Esophagus muscularis mucosa (tissue), 4 donors: ENCODE results near the gene ARHGEF7. TPM values are rescaled to one million over a fixed set of nuclear protein-coding genes. Genes with fewer than 3 reads are reported as not detected.
A peak's percentile ranks its signal among the peaks of the same experiment; 100 is the strongest.

Experiments
- DNase-seq: peaks from one replicate; pipeline ENCODE4 v3.0.0-alpha.2; 2017; ENCODE audit errors: extremely low spot score
- H3K27ac ChIP-seq, 4 donors: fragments of 200-600 bp; sonication (generic); replicated peaks in 1 of 4; 1 replicate in 3 of 4; 2 replicates in 1 of 4; pipeline ENCODE4 v1.5.1; 2016 to 2019; ENCODE audit warnings: mild to moderate bottlenecking in 1 of 4
- H3K27me3 ChIP-seq, 4 donors: fragments of 200-600 bp; sonication (generic); one replicate each; pipeline versions ENCODE4 v1.5.1 to v1.6.0; 2016 to 2019
- H3K36me3 ChIP-seq, 4 donors: fragments of 200-600 bp; sonication (generic); one replicate each; pipeline ENCODE4 v1.5.1; 2016 to 2019
- H3K4me1 ChIP-seq, 4 donors: fragments of 200-600 bp; sonication (generic); one replicate each; pipeline ENCODE4 v1.5.1; 2016 to 2019
- H3K4me3 ChIP-seq, 4 donors: fragments of 200-600 bp; sonication (generic); 1 replicate in 2 of 4; 2 replicates in 2 of 4; pipeline ENCODE4 v1.5.1; 2016 to 2019; ENCODE audit warnings: mild to moderate bottlenecking in 4 of 4, moderate library complexity in 1 of 4
- H3K9me3 ChIP-seq, 4 donors: fragments of 200-600 bp; sonication (generic); 1 replicate in 3 of 4; 2 replicates in 1 of 4; pipeline ENCODE4 v1.5.1; 2016 to 2019
- EP300 ChIP-seq: sonication (generic); formaldehyde crosslinking; IDR thresholded peaks from one replicate; pipeline ENCODE4 v1.6.1; 2017; ENCODE audit warnings: antibody characterized with exemption
- POLR2A ChIP-seq: fragments of 450-650 bp; IDR thresholded peaks from one replicate; pipeline ENCODE4 v1.6.1; 2017; ENCODE audit warnings: antibody characterized with exemption, moderate library complexity, mild to moderate bottlenecking, low read depth
- POLR2AphosphoS5 ChIP-seq, 2 donors: sonication (generic); formaldehyde crosslinking; IDR thresholded peaks; one replicate each; pipeline ENCODE4 v1.6.1; 2017; ENCODE audit warnings: antibody characterized with exemption in 2 of 2
- WGBS: methylation state at CpG from one replicate; pipeline ENCODE4 v1.1.5; 2018; 5-methylcytosine and 5-hydroxymethylcytosine counted together
- intact Hi-C: fragments of 100-400 bp; cut with DNase I; formaldehyde crosslinking; loops from one replicate; pipeline ENCODE4 v1.15.1; 2023
- total RNA-seq, 4 donors: library from RNA; depleted of rRNA; stranded (reverse); fragments of >200 nt; gene quantifications; one replicate each; pipeline versions ENCODE4 v1.1.0 to v1.2.1, GENCODE V29; 2016
- TF ChIP-seq, protein P1 (sequence below), 3 experiments: fragments of 200-600 bp in 2 of 3; fragments of 450-650 bp in 1 of 3; sonication (generic) in 2 of 3; IDR thresholded peaks; one replicate each; pipeline ENCODE4 v1.5.1; 2017 to 2019; ENCODE audit warnings: antibody characterized with exemption in 3 of 3, mild to moderate bottlenecking in 2 of 3, moderate library complexity in 1 of 3

Gene ARHGEF7
- total RNA-seq, 4 donors from 2014 or later, result 36.0 to 53.6 (median 45.1) TPM

- H3K27me3 ChIP-seq, result no peaks in the 10 kb centered on the region
- intact Hi-C loops, result no loop called here
- no peaks in the 10 kb centered on the region for H3K4me1 ChIP-seq
- no peak overlapping the region for H3K27ac ChIP-seq
- no peak overlapping the region for H3K4me3 ChIP-seq
- H3K36me3 ChIP-seq, result peaks cover 0 to 46% (median 38%) of the 10 kb centered on the region in 4 donors
- over 99% methylated on average over 14 of the region's 17 CpGs for WGBS
- TF ChIP-seq POLR2AphosphoS5 (IDR thresholded peaks at IDR 0.05), result no peak
- no peak for TF ChIP-seq EP300
- TF ChIP-seq POLR2A, result no peak
- TF ChIP-seq, protein P1, sequence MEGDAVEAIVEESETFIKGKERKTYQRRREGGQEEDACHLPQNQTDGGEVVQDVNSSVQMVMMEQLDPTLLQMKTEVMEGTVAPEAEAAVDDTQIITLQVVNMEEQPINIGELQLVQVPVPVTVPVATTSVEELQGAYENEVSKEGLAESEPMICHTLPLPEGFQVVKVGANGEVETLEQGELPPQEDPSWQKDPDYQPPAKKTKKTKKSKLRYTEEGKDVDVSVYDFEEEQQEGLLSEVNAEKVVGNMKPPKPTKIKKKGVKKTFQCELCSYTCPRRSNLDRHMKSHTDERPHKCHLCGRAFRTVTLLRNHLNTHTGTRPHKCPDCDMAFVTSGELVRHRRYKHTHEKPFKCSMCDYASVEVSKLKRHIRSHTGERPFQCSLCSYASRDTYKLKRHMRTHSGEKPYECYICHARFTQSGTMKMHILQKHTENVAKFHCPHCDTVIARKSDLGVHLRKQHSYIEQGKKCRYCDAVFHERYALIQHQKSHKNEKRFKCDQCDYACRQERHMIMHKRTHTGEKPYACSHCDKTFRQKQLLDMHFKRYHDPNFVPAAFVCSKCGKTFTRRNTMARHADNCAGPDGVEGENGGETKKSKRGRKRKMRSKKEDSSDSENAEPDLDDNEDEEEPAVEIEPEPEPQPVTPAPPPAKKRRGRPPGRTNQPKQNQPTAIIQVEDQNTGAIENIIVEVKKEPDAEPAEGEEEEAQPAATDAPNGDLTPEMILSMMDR (IDR thresholded peaks at IDR 0.05), result no peak
- DNase-seq, result no peak
- peaks cover 0 to 9% (median 2%) of the 10 kb centered on the region in 4 donors for H3K9me3 ChIP-seq
Observed at GRCh38 chr13:111312944-111313590, 198.0 kb downstream of the ARHGEF7 start.

GRCh38 chr13:111313911-111314425 lies 198.9 kb downstream of the ARHGEF7 start:
- peaks cover 0 to 37% (median 30%) of the 10 kb centered on the region in 4 donors for H3K36me3 ChIP-seq
- H3K9me3 ChIP-seq, result peaks cover 0 to 9% (median 2%) of the 10 kb centered on the region in 4 donors
- TF ChIP-seq, protein P1 (IDR thresholded peaks at IDR 0.05), result no peak
- TF ChIP-seq POLR2AphosphoS5 (IDR thresholded peaks at IDR 0.05) (no peak), EP300 (no peak)
- intact Hi-C loops, result no loop called here
- 88% methylated on average over 14 of the region's 14 CpGs for WGBS
- H3K27me3 ChIP-seq, result no peaks in the 10 kb centered on the region
- no peak for DNase-seq
- H3K4me3 ChIP-seq, result no peak overlapping the region
- H3K4me1 ChIP-seq, result no peaks in the 10 kb centered on the region
- H3K27ac ChIP-seq, result no peak overlapping the region

- Histone ChIP-seq H3K4me3 (no peak overlapping the region), H3K9me3 (peaks cover 0 to 9% (median 2%) of the 10 kb centered on the region in 4 donors), H3K4me1 (no peaks in the 10 kb centered on the region), H3K27ac (no peak overlapping the region), H3K36me3 (peaks cover 0 to 35% (median 28%) of the 10 kb centered on the region in 4 donors), H3K27me3 (no peaks in the 10 kb centered on the region)
- intact Hi-C loops, result no loop called here
- no peak for DNase-seq
- WGBS, result 77% methylated on average over 6 of the region's 6 CpGs
- no peak for TF ChIP-seq POLR2A
- TF ChIP-seq, protein P1 (IDR thresholded peaks at IDR 0.05), result no peak
- no peak for TF ChIP-seq EP300
- TF ChIP-seq POLR2AphosphoS5 (IDR thresholded peaks at IDR 0.05), result no peak
Observed at GRCh38 chr13:111314852-111315251, 199.7 kb downstream of the ARHGEF7 start.

GRCh38 chr13:111315347-111315995 lies 200.4 kb downstream of the ARHGEF7 start:
- H3K9me3 ChIP-seq, result peaks cover 0 to 9% (median 2%) of the 10 kb centered on the region in 4 donors
- no peaks in the 10 kb centered on the region for H3K4me1 ChIP-seq
- no peak overlapping the region for H3K4me3 ChIP-seq
- H3K27ac ChIP-seq, result peak overlapping the region in 1 of 4 donors; percentile 14
- H3K27me3 ChIP-seq, result peaks cover 0 to 5% (median 0%) of the 10 kb centered on the region in 4 donors
- intact Hi-C loops, result no loop called here
- TF ChIP-seq EP300 (no peak), POLR2AphosphoS5 (IDR thresholded peaks at IDR 0.05) (no peak)
- no peak for DNase-seq
- WGBS, result 79% methylated on average over 9 of the region's 15 CpGs
- H3K36me3 ChIP-seq, result peaks cover 0 to 35% (median 28%) of the 10 kb centered on the region in 4 donors

- no peak for DNase-seq
- intact Hi-C loops, result no loop called here
- peak overlapping the region in 1 of 4 donors; percentile 14 for H3K27ac ChIP-seq
Observed at GRCh38 chr13:111316161-111316730, 201.1 kb downstream of the ARHGEF7 start.

More at GRCh38 chr13:111316161-111316730, 201.1 kb downstream of the ARHGEF7 start:
- peaks cover 0 to 34% (median 27%) of the 10 kb centered on the region in 4 donors for H3K36me3 ChIP-seq
- WGBS, result 78% methylated on average over 9 of the region's 12 CpGs
- H3K27me3 ChIP-seq, result peaks cover 0 to 6% (median 0%) of the 10 kb centered on the region in 4 donors
- no peak overlapping the region for H3K4me3 ChIP-seq
- TF ChIP-seq POLR2AphosphoS5 (IDR thresholded peaks at IDR 0.05) (no peak), POLR2A (no peak), EP300 (no peak)
- TF ChIP-seq, protein P1 (IDR thresholded peaks at IDR 0.05), result no peak
- H3K4me1 ChIP-seq, result no peaks in the 10 kb centered on the region
- peaks cover 0 to 9% (median 2%) of the 10 kb centered on the region in 4 donors for H3K9me3 ChIP-seq
